GM12865 (cell line): Measurements from ENCODE around the gene FGD5.
A peak's percentile ranks its signal among the peaks of the same experiment; 100 is the strongest.

Experiments used
- DNase-seq: peaks from one replicate; pipeline ENCODE4 v3.0.0; 2010; ENCODE audit warnings: low read depth
- H3K4me3 ChIP-seq: 2 replicates; pipeline ENCODE4 v1.5.1; 2011; ENCODE audit warnings: mild to moderate bottlenecking, low read depth, low read length, control low read depth
- TF ChIP-seq, protein P1 (sequence below): IDR thresholded peaks from 2 replicates; pipeline ENCODE4 v1.5.1; 2011; ENCODE audit warnings: low read length, control low read depth, low read depth, inconsistent platforms; ENCODE audit not compliant: insufficient read depth; ENCODE audit errors: missing control alignments

The FGD5 gene

DNA sequence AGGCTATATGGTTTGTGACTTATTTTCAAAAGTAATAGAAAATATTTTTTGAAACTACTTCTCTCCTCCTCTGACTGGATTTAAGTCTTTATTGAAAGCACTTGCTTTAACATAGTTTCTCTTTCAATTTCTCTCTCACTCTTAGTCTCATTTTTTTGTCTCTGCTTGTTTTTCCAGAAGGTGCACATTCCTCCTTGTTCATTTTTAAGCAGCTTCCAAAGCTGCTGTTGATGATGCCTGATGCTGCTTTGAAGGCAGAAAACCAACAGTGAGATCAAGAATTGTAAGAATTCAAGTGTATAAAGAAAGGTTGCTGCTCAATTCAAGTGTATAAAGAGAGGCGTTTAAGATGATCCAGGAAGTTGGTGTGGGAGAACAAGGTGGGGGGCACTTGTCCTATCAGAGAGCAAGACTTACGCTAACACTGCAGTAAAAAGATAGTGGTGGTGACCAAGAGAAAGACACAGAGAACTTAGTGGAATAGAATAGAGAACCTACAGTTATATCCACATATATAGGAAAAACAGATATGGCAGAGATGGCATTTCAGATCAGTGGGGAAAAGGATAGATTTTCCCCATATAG lies 140.7 kb downstream of the FGD5 start:
- peak overlapping the region; percentile 59 for H3K4me3 ChIP-seq
- TF ChIP-seq, protein P1, sequence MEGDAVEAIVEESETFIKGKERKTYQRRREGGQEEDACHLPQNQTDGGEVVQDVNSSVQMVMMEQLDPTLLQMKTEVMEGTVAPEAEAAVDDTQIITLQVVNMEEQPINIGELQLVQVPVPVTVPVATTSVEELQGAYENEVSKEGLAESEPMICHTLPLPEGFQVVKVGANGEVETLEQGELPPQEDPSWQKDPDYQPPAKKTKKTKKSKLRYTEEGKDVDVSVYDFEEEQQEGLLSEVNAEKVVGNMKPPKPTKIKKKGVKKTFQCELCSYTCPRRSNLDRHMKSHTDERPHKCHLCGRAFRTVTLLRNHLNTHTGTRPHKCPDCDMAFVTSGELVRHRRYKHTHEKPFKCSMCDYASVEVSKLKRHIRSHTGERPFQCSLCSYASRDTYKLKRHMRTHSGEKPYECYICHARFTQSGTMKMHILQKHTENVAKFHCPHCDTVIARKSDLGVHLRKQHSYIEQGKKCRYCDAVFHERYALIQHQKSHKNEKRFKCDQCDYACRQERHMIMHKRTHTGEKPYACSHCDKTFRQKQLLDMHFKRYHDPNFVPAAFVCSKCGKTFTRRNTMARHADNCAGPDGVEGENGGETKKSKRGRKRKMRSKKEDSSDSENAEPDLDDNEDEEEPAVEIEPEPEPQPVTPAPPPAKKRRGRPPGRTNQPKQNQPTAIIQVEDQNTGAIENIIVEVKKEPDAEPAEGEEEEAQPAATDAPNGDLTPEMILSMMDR = no peak

DNA sequence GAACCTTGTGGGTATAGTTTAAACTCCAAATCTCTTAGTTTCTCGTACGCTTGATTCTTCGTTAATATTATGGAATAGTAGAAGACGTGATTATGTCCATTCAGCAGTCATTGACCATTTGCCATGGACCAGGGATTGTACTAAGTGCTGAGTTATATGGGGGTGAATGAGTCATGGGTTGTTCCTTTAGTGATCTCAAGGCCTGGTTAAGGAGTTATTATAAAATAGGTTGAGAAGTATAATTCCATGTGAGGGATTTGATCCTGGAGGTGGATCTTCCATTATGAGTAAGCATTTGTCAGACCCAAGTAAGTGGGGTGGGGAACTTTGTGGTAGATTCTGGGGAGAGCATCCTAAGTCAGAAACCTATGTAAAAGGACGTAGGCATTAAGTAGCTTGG lies 144.0 kb downstream of the FGD5 start:
- TF ChIP-seq, protein P1 = no peak
- H3K4me3 ChIP-seq = no peak overlapping the region
- no peak for DNase-seq

More for the DNA sequence above, 140.7 kb downstream of the FGD5 start:
- peak; percentile 25 for DNase-seq

DNA sequence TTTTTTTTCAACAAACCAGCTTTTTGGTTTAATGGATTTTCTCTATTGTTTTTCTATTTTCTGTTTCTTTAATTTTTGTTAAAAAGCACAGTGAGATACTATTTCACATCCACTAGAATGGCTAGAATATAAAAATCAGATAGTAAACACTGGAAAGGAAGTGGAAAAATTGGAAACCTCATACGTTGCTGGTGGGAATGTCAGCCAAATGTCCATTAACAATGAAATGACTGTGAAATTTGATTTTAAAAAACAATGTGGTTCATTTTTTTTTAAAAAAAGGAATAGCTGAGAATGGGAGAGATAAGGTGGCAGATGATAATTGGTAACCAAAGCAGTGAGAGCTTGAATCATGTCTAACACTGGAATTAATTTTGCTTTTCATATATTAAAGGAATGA lies 148.5 kb downstream of the FGD5 start:
- no peak overlapping the region for H3K4me3 ChIP-seq
- no peak for DNase-seq
- TF ChIP-seq, protein P1 = no peak

DNA sequence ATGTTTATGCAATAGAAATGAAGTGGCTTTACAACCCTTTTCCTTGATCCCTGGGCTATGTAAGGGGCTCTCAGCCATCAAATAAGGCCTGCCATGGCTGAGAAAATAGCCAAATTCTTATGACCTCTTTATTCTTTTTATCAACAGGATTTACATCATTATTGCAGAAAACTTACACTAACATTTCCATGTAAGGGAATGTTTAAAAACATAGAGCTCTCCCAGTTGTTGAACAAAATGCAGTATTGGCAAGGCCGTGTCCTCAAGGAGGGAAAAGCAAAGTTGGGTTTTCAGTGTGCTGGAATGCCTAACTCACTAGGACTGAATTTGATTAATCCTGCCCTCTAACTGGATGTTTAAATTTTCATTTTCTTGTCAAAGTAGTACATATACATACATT lies 150.9 kb downstream of the FGD5 start:
- TF ChIP-seq, protein P1 = no peak
- H3K4me3 ChIP-seq = no peak overlapping the region
- DNase-seq = no peak

DNA sequence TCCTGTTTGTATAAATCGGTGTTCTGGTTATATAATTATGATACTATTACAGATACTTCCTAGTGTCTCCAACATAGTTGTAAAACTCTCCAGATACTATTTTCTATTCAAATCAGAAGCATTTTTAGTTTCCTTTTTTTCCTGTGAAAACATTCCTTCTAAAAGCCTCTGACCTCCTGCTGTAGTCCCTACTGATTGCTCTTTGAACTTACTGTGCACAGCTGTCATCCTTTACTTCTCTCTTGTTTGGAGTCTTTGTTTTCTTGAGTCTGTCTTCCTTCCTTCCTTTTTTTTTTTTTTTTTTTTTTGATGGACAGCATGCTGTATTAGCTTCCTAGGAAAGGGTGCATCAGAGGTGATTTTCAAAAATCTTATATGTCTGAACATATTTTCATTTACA lies 157.6 kb downstream of the FGD5 start:
- DNase-seq = no peak
- TF ChIP-seq, protein P1 = no peak
- H3K4me3 ChIP-seq = no peak overlapping the region

DNA sequence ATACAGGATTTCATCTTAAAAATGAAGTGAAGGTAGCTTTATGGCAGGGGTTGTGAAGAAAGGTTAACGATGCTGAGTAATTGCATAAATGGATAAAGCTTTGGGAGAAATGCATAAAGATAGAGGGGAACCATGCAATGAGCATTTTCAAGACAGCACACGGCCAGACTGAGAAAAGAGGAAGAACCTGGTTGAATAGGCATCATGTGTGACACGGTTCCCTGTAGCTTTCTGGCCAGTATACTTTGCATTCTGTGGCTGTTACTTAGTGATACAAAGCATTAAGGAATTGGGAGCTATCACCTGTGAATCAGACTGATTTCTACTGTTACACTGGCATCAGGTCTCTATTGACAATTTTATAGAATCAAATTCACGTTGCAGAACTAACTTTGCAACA lies 161.9 kb downstream of the FGD5 start:
- no peak for DNase-seq
- TF ChIP-seq, protein P1 = no peak
- no peak overlapping the region for H3K4me3 ChIP-seq
